Immature natural killer cell (primary cell): ENCODE measurements around the gene ZNF609. TPM values are rescaled to one million over a fixed set of nuclear protein-coding genes. Genes with fewer than 3 reads are reported as not detected.

ENCODE experiments used
- DNase-seq, 3 donors: peaks; one replicate each; pipeline ENCODE4 v3.0.0; 2022; ENCODE audit warnings: mixed read lengths in 1 of 3
- H3K27ac Mint-ChIP-seq, 6 donors: one replicate each; pipeline ENCODE4 v1.8.0; 2020; ENCODE audit warnings: mixed read lengths in 6 of 6, mild to moderate bottlenecking in 5 of 6, inconsistent platforms in 4 of 6, moderate library complexity in 3 of 6
- H3K27me3 Mint-ChIP-seq, 3 donors: one replicate each; pipeline ENCODE4 v1.8.0; 2020 to 2021; ENCODE audit warnings: low read depth in 3 of 3, mild to moderate bottlenecking in 3 of 3, mixed read lengths in 3 of 3, moderate library complexity in 3 of 3, inconsistent platforms in 1 of 3
- H3K36me3 Mint-ChIP-seq, 3 donors: one replicate each; pipeline ENCODE4 v1.8.0; 2020; ENCODE audit warnings: mixed read lengths in 3 of 3, inconsistent platforms in 2 of 3, mild to moderate bottlenecking in 2 of 3
- H3K4me1 Mint-ChIP-seq, 2 donors: one replicate each; pipeline ENCODE4 v1.8.0; 2020; ENCODE audit warnings: inconsistent platforms in 2 of 2, mild to moderate bottlenecking in 2 of 2, mixed read lengths in 2 of 2, moderate library complexity in 1 of 2
- H3K4me3 Mint-ChIP-seq, 5 donors: one replicate each; pipeline ENCODE4 v1.8.0; 2020; ENCODE audit warnings: mild to moderate bottlenecking in 5 of 5, mixed read lengths in 5 of 5, inconsistent platforms in 3 of 5, moderate library complexity in 3 of 5
- H3K9me3 Mint-ChIP-seq, 6 donors: one replicate each; pipeline ENCODE4 v1.8.0; 2020; ENCODE audit warnings: mild to moderate bottlenecking in 6 of 6, mixed read lengths in 6 of 6, inconsistent platforms in 4 of 6, moderate library complexity in 3 of 6
- polyA plus RNA-seq, 3 donors: library from polyadenylated mRNA; unstranded; fragments of 300-500 nt; fragmentation: Illumina TruSeq; gene quantifications; one replicate each; pipeline ENCODE4 v1.2.3, GENCODE V29; 2021

ZNF609 gene
- polyA plus RNA-seq, 3 donors from 2014 or later, result 0.04 to 11.3 (median 2.6) TPM

DNA sequence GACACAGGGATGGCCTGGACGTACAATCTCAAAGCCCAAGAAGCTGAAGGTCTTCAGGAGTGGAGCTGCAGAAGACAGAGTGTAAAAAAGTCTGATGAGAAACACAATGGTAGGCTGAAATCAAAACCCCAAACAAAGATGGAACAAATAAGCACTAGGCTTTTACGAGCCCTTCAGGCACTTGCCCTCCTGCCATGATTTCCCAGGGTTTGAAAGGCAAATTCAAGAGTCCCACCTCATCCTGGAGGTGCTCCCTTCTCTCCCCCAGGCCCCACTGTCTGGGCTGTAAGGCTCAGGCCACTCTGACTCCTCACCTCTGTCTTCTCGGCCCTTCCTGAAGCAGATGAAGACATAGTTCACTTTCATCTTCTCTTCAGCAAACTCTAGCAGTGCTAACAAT, 228.4 kb downstream of the ZNF609 start:
- DNase-seq, result no peak
- Mint-ChIP-seq H3K27ac (peak overlapping the region in 2 of 6 donors; percentile 30 to 42), H3K4me3 (no peak overlapping the region), H3K36me3 (peaks cover 7 to 34% (median 13%) of the 10 kb centered on the region in 3 donors), H3K27me3 (peaks cover 0 to 2% (median 0%) of the 10 kb centered on the region in 3 donors), H3K9me3 (no peaks in the 10 kb centered on the region), H3K4me1 (peaks cover 0 to 3% of the 10 kb centered on the region in 2 donors)

- Mint-ChIP-seq H3K4me3 (no peak overlapping the region), H3K36me3 (peaks cover 0 to 29% (median 13%) of the 10 kb centered on the region in 3 donors), H3K9me3 (no peaks in the 10 kb centered on the region), H3K4me1 (peaks cover 3 to 5% of the 10 kb centered on the region in 2 donors), H3K27ac (peak overlapping the region in 2 of 6 donors; percentile 4 to 55), H3K27me3 (peaks cover 0 to 2% (median 1%) of the 10 kb centered on the region in 3 donors)
- DNase-seq, result no peak
Observed at GRCh38 chr15:64690008-64690407, 229.6 kb downstream of the ZNF609 start.

- H3K4me1 Mint-ChIP-seq, result peaks cover 5 to 11% of the 10 kb centered on the region in 2 donors
- peak overlapping the region in 4 of 6 donors; percentile 1 to 57 (median 20) for H3K27ac Mint-ChIP-seq
- peaks cover 0 to 33% (median 13%) of the 10 kb centered on the region in 3 donors for H3K36me3 Mint-ChIP-seq
- DNase-seq, result no peak
- H3K4me3 Mint-ChIP-seq, result no peak overlapping the region
- no peaks in the 10 kb centered on the region for H3K9me3 Mint-ChIP-seq
- H3K27me3 Mint-ChIP-seq, result peaks cover 0 to 2% (median 1%) of the 10 kb centered on the region in 3 donors
Observed at GRCh38 chr15:64690578-64691296, 230.4 kb downstream of the ZNF609 start.

GRCh38 chr15:64691896-64692565, 231.7 kb downstream of the ZNF609 start:
- Mint-ChIP-seq H3K4me1 (peaks cover 5 to 12% of the 10 kb centered on the region in 2 donors), H3K9me3 (no peaks in the 10 kb centered on the region), H3K27me3 (peaks cover 0 to 2% (median 1%) of the 10 kb centered on the region in 3 donors), H3K36me3 (peaks cover 0 to 30% (median 8%) of the 10 kb centered on the region in 3 donors), H3K27ac (peak overlapping the region in 1 of 6 donors; percentile 12), H3K4me3 (no peak overlapping the region)
- no peak for DNase-seq

GRCh38 chr15:64693134-64693533, 232.8 kb downstream of the ZNF609 start:
- peak overlapping the region in 5 of 6 donors; percentile 2 to 64 (median 46) for H3K27ac Mint-ChIP-seq

GRCh38 chr15:64694816-64695215, 234.4 kb downstream of the ZNF609 start:
- Mint-ChIP-seq H3K9me3 (no peaks in the 10 kb centered on the region), H3K4me1 (peaks cover 14 to 35% of the 10 kb centered on the region in 2 donors), H3K27me3 (peaks cover 0 to 1% (median 0%) of the 10 kb centered on the region in 3 donors), H3K36me3 (peaks cover 0 to 11% (median 0%) of the 10 kb centered on the region in 3 donors), H3K27ac (peak overlapping the region in 2 of 6 donors; percentile 52 to 54), H3K4me3 (no peak overlapping the region)
- no peak for DNase-seq

More at GRCh38 chr15:64693134-64693533, 232.8 kb downstream of the ZNF609 start:
- peaks cover 0 to 21% (median 6%) of the 10 kb centered on the region in 3 donors for H3K36me3 Mint-ChIP-seq
- peaks cover 0 to 2% (median 1%) of the 10 kb centered on the region in 3 donors for H3K27me3 Mint-ChIP-seq
- no peak overlapping the region for H3K4me3 Mint-ChIP-seq
- no peak for DNase-seq
- peaks cover 8 to 18% of the 10 kb centered on the region in 2 donors for H3K4me1 Mint-ChIP-seq
- no peaks in the 10 kb centered on the region for H3K9me3 Mint-ChIP-seq

- peaks cover 0 to 1% (median 0%) of the 10 kb centered on the region in 3 donors for H3K27me3 Mint-ChIP-seq
- H3K27ac Mint-ChIP-seq, result peak overlapping the region in 1 of 6 donors; percentile 11
- peaks cover 0 to 1% (median 0%) of the 10 kb centered on the region in 6 donors for H3K9me3 Mint-ChIP-seq
- no peak overlapping the region for H3K4me3 Mint-ChIP-seq
- no peak for DNase-seq
- H3K36me3 Mint-ChIP-seq, result peaks cover 0 to 9% (median 0%) of the 10 kb centered on the region in 3 donors
- H3K4me1 Mint-ChIP-seq, result peaks cover 22 to 43% of the 10 kb centered on the region in 2 donors
Observed at GRCh38 chr15:64695561-64695992, 235.2 kb downstream of the ZNF609 start.

GRCh38 chr15:64696481-64696880, 236.1 kb downstream of the ZNF609 start:
- Mint-ChIP-seq H3K27ac (peak overlapping the region in 2 of 6 donors; percentile 5 to 61), H3K9me3 (peaks cover 0 to 1% (median 0%) of the 10 kb centered on the region in 6 donors), H3K27me3 (peaks cover 1 to 4% (median 2%) of the 10 kb centered on the region in 3 donors), H3K36me3 (peaks cover 0 to 5% (median 0%) of the 10 kb centered on the region in 3 donors), H3K4me3 (no peak overlapping the region), H3K4me1 (peaks cover 29 to 52% of the 10 kb centered on the region in 2 donors)
- DNase-seq, result no peak

GRCh38 chr15:64697911-64698369, 237.6 kb downstream of the ZNF609 start:
- DNase-seq, result no peak
- Mint-ChIP-seq H3K36me3 (peaks cover 0 to 5% (median 0%) of the 10 kb centered on the region in 3 donors), H3K4me3 (no peak overlapping the region), H3K27ac (peak overlapping the region in 3 of 6 donors; percentile 8 to 40 (median 27)), H3K27me3 (peaks cover 5 to 13% (median 9%) of the 10 kb centered on the region in 3 donors), H3K4me1 (peaks cover 41 to 66% of the 10 kb centered on the region in 2 donors), H3K9me3 (peaks cover 0 to 1% (median 0%) of the 10 kb centered on the region in 6 donors)

DNA sequence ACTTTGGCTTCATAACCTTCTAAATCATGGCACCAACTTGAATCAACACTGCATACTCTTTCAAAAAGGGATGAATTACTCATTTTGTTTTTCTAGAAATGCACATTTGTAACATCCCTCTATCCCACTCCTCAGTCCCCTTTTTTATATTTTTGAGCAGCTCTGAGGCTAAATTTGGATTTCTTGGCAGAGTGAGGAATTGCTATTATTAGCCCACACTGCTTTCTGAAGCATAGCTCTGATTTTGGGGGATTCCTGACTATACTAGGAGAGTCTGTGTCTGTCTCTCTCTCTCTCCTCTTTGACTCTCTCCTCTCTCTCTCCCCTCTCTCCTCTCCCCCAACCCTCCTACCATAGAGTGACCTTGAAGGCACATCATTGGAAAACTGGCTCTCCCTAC, 238.4 kb downstream of the ZNF609 start:
- peaks cover 8 to 20% (median 14%) of the 10 kb centered on the region in 3 donors for H3K27me3 Mint-ChIP-seq
- peak overlapping the region; percentile 3 to 65 (median 8) for H3K27ac Mint-ChIP-seq
- DNase-seq, result no peak
- peaks cover 0 to 1% (median 0%) of the 10 kb centered on the region in 6 donors for H3K9me3 Mint-ChIP-seq
- H3K4me1 Mint-ChIP-seq, result peaks cover 47 to 74% of the 10 kb centered on the region in 2 donors
- H3K36me3 Mint-ChIP-seq, result peaks cover 0 to 5% (median 0%) of the 10 kb centered on the region in 3 donors
- H3K4me3 Mint-ChIP-seq, result no peak overlapping the region

- no peak overlapping the region for H3K27ac Mint-ChIP-seq
- peaks cover 8 to 19% (median 14%) of the 10 kb centered on the region in 3 donors for H3K27me3 Mint-ChIP-seq
- H3K9me3 Mint-ChIP-seq, result peaks cover 0 to 1% (median 0%) of the 10 kb centered on the region in 6 donors
- peaks cover 47 to 72% of the 10 kb centered on the region in 2 donors for H3K4me1 Mint-ChIP-seq
- H3K36me3 Mint-ChIP-seq, result peaks cover 0 to 5% (median 0%) of the 10 kb centered on the region in 3 donors
- peak overlapping the region in 2 of 5 donors; percentile 6 to 49 for H3K4me3 Mint-ChIP-seq
- no peak for DNase-seq
Observed at GRCh38 chr15:64699751-64700388, 239.5 kb downstream of the ZNF609 start.

DNA sequence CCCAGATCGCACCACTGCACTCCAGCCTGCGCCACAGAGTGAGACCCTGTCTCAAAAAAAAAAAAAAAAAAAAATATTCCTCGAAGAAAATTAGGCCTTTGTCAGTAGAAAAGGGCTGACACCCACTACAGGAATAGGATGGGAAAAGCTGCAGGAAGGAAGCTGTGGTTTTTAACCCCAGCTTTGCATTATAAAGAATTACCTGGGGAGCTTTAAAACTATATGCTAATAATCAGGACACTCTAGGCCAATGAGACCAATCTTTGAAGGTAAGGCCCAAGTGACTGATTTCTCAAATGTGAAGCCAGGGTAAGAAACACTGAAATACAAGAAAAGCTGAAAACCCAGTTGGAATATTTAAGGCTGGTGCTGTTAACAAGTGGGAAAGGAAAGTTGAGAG, 240.7 kb downstream of the ZNF609 start:
- Mint-ChIP-seq H3K4me3 (peak overlapping the region; percentile 82 to 94 (median 91)), H3K4me1 (peaks cover 46 to 63% of the 10 kb centered on the region in 2 donors), H3K36me3 (no peaks in the 10 kb centered on the region), H3K27ac (peak overlapping the region in 4 of 6 donors; percentile 18 to 94 (median 88)), H3K27me3 (peaks cover 10 to 19% (median 14%) of the 10 kb centered on the region in 3 donors), H3K9me3 (peaks cover 0 to 1% (median 0%) of the 10 kb centered on the region in 6 donors)
- DNase-seq, result no peak
